Measurements from ENCODE around the gene PRIMA1. TPM values are rescaled to one million over a fixed set of nuclear protein-coding genes. Genes with fewer than 3 reads are reported as not detected.

Gene PRIMA1
- total and polyA plus RNA-seq, 10 of the 15 experiments (the other 5 are each of a cell fraction or from before 2014, with no cell fraction given) = not detected

DNA sequence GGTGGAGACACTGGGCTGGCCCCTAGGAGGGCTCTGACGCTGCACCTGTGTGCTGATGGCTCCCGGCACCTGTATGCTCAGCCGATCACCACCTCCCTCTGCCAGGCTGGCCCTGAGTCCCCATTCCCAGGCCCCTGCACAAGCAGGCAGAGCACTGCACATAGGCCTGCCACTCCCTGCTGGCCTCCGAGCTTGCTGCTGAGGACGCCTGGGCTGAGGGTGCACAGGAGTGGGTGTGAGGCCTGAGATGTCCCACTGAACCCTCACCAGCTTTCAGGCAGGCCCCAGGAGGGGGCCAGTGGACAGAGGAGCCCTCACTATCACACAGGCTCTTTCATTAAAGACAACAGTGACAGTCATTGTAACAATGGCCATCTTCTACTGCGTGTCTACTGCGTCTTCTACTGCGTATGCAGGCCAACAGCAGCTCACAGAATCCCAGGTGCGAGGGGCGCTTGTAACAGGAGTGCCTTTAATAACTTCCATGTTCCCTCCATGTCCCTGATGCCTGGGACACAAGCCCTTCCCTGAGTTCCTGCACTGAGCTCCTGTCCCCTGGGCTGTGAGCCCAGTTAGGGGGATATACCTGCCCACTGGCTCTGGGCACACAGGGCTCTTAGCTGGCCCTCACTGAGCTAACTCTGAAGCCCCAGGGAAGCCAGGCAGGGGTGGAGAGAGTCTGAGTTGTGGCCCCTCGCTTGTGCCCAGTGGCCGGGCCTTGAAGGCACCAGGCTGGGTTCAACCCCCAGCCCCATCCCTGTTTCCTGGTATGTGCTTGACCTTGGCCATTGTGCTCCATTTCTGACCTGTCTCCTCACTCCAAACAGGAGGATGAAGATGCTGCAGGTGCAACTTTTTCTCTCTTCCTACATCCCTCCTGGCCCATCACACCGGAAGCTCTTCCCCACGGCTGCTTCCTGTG lies 71.3 kb downstream of the PRIMA1 start (continued):
- no peak for TF ChIP-seq CEBPB (IDR thresholded peaks at IDR 0.05; ENCODE audit: borderline replicate concordance in 1 of 2, low read depth in 2 of 2, low read length in 2 of 2)
- TF ChIP-seq EP300 (IDR thresholded peaks at IDR 0.05; ENCODE audit: borderline replicate concordance in 1 of 2, control insufficient read depth in 1 of 2, low read depth in 2 of 2, low read length in 2 of 2) = no peak
- TF ChIP-seq TAF1 (IDR thresholded peaks at IDR 0.05; ENCODE audit: borderline replicate concordance, low read depth, low read length) = no peak

GRCh38 chr14:93716002-93716745 lies 72.1 kb downstream of the PRIMA1 start:
- H3K4me1 ChIP-seq (ENCODE audit: control insufficient read depth, insufficient read depth, low read length) = no peaks in the 10 kb centered on the region
- no peaks in the 10 kb centered on the region for H3K9me3 ChIP-seq (replicated peaks; ENCODE audit: control insufficient read depth, insufficient read depth, low read length)
- H2AFZ ChIP-seq (ENCODE audit: control insufficient read depth, low read depth, low read length) = no peak overlapping the region
- no peaks in the 10 kb centered on the region for H4K20me1 ChIP-seq (ENCODE audit: control insufficient read depth, insufficient read depth)
- in situ Hi-C loops (cut with MboI) = no loop called here
- no peak for TF ChIP-seq NFYA (IDR thresholded peaks at IDR 0.05; ENCODE audit: borderline replicate concordance, low read depth, low read length)
- TF ChIP-seq CBFB (IDR thresholded peaks at IDR 0.05; ENCODE audit: low read depth) = no peak
- no peak for TF ChIP-seq NBN (IDR thresholded peaks at IDR 0.05)
- no peak for TF ChIP-seq SIN3A (IDR thresholded peaks at IDR 0.05; ENCODE audit: low read depth, low read length)
- no peak for TF ChIP-seq ZNF207 (IDR thresholded peaks at IDR 0.05; ENCODE audit: borderline replicate concordance)
- TF ChIP-seq HCFC1 (IDR thresholded peaks at IDR 0.05; ENCODE audit: low read length) = no peak
- no peak for TF ChIP-seq HDGF (IDR thresholded peaks at IDR 0.05)
- no peak for TF ChIP-seq MYC (IDR thresholded peaks at IDR 0.05; ENCODE audit: insufficient read depth, insufficient read length, insufficient replicate concordance, low read length, severe bottlenecking)
- no peak for TF ChIP-seq GATAD2B (conservative IDR thresholded peaks at IDR 0.05; ENCODE audit: low read depth)
- no peak for TF ChIP-seq SRF (IDR thresholded peaks at IDR 0.05; ENCODE audit: low read depth in 2 of 2, low read length in 2 of 2)
- no peak for ATAC-seq
- no peak overlapping the region for H3K27ac ChIP-seq (ENCODE audit: control insufficient read depth, insufficient read depth)
- BruUV-seq (replicated peaks) = no TSS peak
- ChIA-PET POLR2A (no interaction called here), CTCF (interaction anchor here (1.1 kb wide), 1 partner anchor 705 kb away, joined by 3 read pairs; no protein-coding TSS in a partner anchor), SMC1A (ENCODE audit: uncharacterized antibody, unreplicated experiment) (no interaction called here), RAD21 (ENCODE audit: unreplicated experiment) (no interaction called here)
- peaks cover 0 to 2% of the 10 kb centered on the region in 2 experiments; a peak in 2 of 4 replicates for H3K27me3 ChIP-seq (replicated peaks in 1 of 2; ENCODE audit: control insufficient read depth in 2 of 2, insufficient read depth in 2 of 2, low read length in 1 of 2)
- no peak overlapping the region for H3K9ac ChIP-seq (ENCODE audit: control insufficient read depth, insufficient read depth, low read length)
- no peaks in the 10 kb centered on the region for H3K36me3 ChIP-seq (ENCODE audit: control insufficient read depth in 2 of 2, insufficient read depth in 2 of 2, low read length in 1 of 2)
- no peak for DNase-seq (ENCODE audit: low read depth, low spot score)
- H3K4me2 ChIP-seq (ENCODE audit: control insufficient read depth, insufficient read depth) = no peak overlapping the region
- no peak for FAIRE-seq
- H3K79me2 ChIP-seq (ENCODE audit: control insufficient read depth, insufficient read depth, low read length) = no peaks in the 10 kb centered on the region
- intact Hi-C loops (cut with micrococcal nuclease; ENCODE audit: unreplicated experiment) = no loop called here
- no peak overlapping the region for H3K4me3 ChIP-seq
- WGBS (ENCODE audit: insufficient coverage, insufficient replicate concordance, low lambda C conversion rate, missing lambda C conversion rate) = 22% methylated on average over 8 of the region's 8 CpGs

All from GM12878 (cell line).